HepG2 (cell line): ENCODE data around the gene RBX1. TPM values are rescaled to one million over a fixed set of nuclear protein-coding genes. Genes with fewer than 3 reads are reported as not detected.

Experiments
- ATRX ChIP-seq: sonication (generic); formaldehyde crosslinking; IDR thresholded peaks from 2 replicates; pipeline ENCODE4 v1.4.0; 2020; ENCODE audit warnings: missing genetic modification reagents, borderline replicate concordance
- FOSL2 ChIP-seq: sonication (generic); formaldehyde crosslinking; IDR thresholded peaks from 2 replicates; pipeline ENCODE4 v1.4.0; 2020; ENCODE audit warnings: missing genetic modification reagents
- GABPB1 ChIP-seq: IDR thresholded peaks from 2 replicates; pipeline ENCODE4 v1.6.1; 2016; ENCODE audit warnings: mild to moderate bottlenecking, missing genetic modification reagents, moderate library complexity, missing compliant biosample characterization
- MTERF4 ChIP-seq: sonication (generic); formaldehyde crosslinking; IDR thresholded peaks from 2 replicates; pipeline ENCODE4 v1.8.0; 2023; ENCODE audit warnings: mild to moderate bottlenecking, missing genetic modification reagents
- NKX3-1 ChIP-seq: sonication (generic); formaldehyde crosslinking; IDR thresholded peaks from 2 replicates; pipeline ENCODE4 v1.5.0; 2020; ENCODE audit warnings: missing genetic modification reagents
- POLR2A ChIP-seq, 2 experiments: IDR thresholded peaks; 2 replicates each; pipeline ENCODE4 v1.6.1; 2011; ENCODE audit warnings: low read depth in 2 of 2, low read length in 2 of 2, mild to moderate bottlenecking in 1 of 2, moderate library complexity in 1 of 2; ENCODE audit not compliant: insufficient read depth in 1 of 2
- SYNCRIP ChIP-seq: fragments of 200-400 bp; formaldehyde crosslinking; IDR thresholded peaks from 2 replicates; pipeline ENCODE4 v1.6.1; 2018; ENCODE audit warnings: mild to moderate bottlenecking, low read depth, low read length; ENCODE audit not compliant: insufficient read depth
- TSC22D2 ChIP-seq: sonication (generic); formaldehyde crosslinking; IDR thresholded peaks from 2 replicates; pipeline ENCODE4 v1.5.1; 2020; ENCODE audit warnings: missing genetic modification reagents, mild to moderate bottlenecking, borderline replicate concordance
- YEATS2 ChIP-seq: sonication (generic); formaldehyde crosslinking; IDR thresholded peaks from 2 replicates; pipeline ENCODE4 v1.4.0; 2020; ENCODE audit warnings: missing genetic modification reagents, borderline replicate concordance
- YY1 ChIP-seq: IDR thresholded peaks from 2 replicates; pipeline ENCODE4 v1.6.1; 2011; ENCODE audit warnings: low read length, low read depth, moderate library complexity, mild to moderate bottlenecking; ENCODE audit not compliant: insufficient read depth, insufficient replicate concordance
- ZBTB25 ChIP-seq: IDR thresholded peaks from 2 replicates; pipeline ENCODE4 v1.6.1; 2018; ENCODE audit warnings: missing genetic modification reagents
- ZBTB44 ChIP-seq: sonication (generic); formaldehyde crosslinking; IDR thresholded peaks from 2 replicates; pipeline ENCODE4 v1.4.0; 2020; ENCODE audit warnings: missing genetic modification reagents
- ZEB1 ChIP-seq: IDR thresholded peaks from 2 replicates; pipeline ENCODE4 v1.6.1; 2012; ENCODE audit warnings: mild to moderate bottlenecking, low read depth, inconsistent platforms; ENCODE audit not compliant: insufficient replicate concordance
- ZFP82 ChIP-seq: sonication (generic); formaldehyde crosslinking; IDR thresholded peaks from 2 replicates; pipeline ENCODE4 v1.5.1; 2020; ENCODE audit warnings: mild to moderate bottlenecking, missing genetic modification reagents, borderline replicate concordance
- ZMYM4 ChIP-seq: sonication (generic); formaldehyde crosslinking; IDR thresholded peaks from 2 replicates; pipeline ENCODE4 v1.8.1; 2023; ENCODE audit warnings: mild to moderate bottlenecking, missing genetic modification reagents
- ZNF335 ChIP-seq: sonication (generic); formaldehyde crosslinking; IDR thresholded peaks from 2 replicates; pipeline ENCODE4 v1.4.0; 2020; ENCODE audit warnings: missing genetic modification reagents
- ZNF607 ChIP-seq: sonication (generic); formaldehyde crosslinking; IDR thresholded peaks from 2 replicates; pipeline ENCODE4 v1.5.1; 2020; ENCODE audit warnings: missing genetic modification reagents, mild to moderate bottlenecking, borderline replicate concordance
- polyA plus RNA-seq, 8 experiments: library from polyadenylated mRNA; depleted of rRNA in 3 of 8; stranded (reverse) in 7 of 8; unstranded in 1 of 8; fragments of >200 nt; fragmentation: Illumina TruSeq in 4 of 8; extraction: Trizol in 4 of 8; gene quantifications; 2 replicates each; pipeline versions ENCODE4 v1.2.1 to v1.2.3, GENCODE V29; 2011 to 2016; ENCODE audit warnings: low read depth in 4 of 8, missing spikeins in 1 of 8, mixed read lengths in 1 of 8; ENCODE audit not compliant: insufficient read depth in 1 of 8
- total RNA-seq, 5 experiments: library from RNA; depleted of rRNA; stranded (reverse); fragments of >200 nt; fragmentation: Illumina TruSeq; extraction: Trizol; gene quantifications; 2 replicates each; pipeline ENCODE4 v1.2.3, GENCODE V29; 2016; ENCODE audit warnings: low read depth in 1 of 5
- TF ChIP-seq, protein P1 (sequence below): sonication (generic); formaldehyde crosslinking; IDR thresholded peaks from 2 replicates; pipeline ENCODE4; 2020; ENCODE audit warnings: missing genetic modification reagents, mild to moderate bottlenecking, borderline replicate concordance
- TF ChIP-seq, protein P2 (sequence below), 2 experiments: sonication (generic) in 1 of 2; formaldehyde crosslinking in 1 of 2; IDR thresholded peaks; 2 replicates each; pipeline versions ENCODE4 v1.4.0 to v1.6.1; 2018 to 2020; ENCODE audit warnings: missing genetic modification reagents in 2 of 2, borderline replicate concordance in 1 of 2, low read depth in 1 of 2, mild to moderate bottlenecking in 1 of 2, missing biosample characterization in 1 of 2

RBX1 gene
- total and polyA plus RNA-seq, 2 of the 13 experiments (the other 11 are each of a cell fraction or from before 2014, with no cell fraction given), result 84.9 to 90.2 TPM

GRCh38 chr22:40950962-40951794 lies at the start of gene RBX1 (continued):
- TF ChIP-seq ZBTB25 (CRISPR knock-in tag) (0 out of 2 replicates have a peak, but pooled peaks have one; percentile 39), MTERF4 (CRISPR knock-in tag) (no peak), GABPB1 (peak; percentile 86), YY1 (peak; percentile 96), ZBTB44 (CRISPR knock-in tag) (no peak; the same call in 1 of the 2 replicates), ZNF335 (0 out of 2 replicates have a peak, but pooled peaks have one; percentile 9), POLR2A (IDR thresholded peaks at IDR 0.05; ENCODE audit: insufficient read depth in 1 of 2, low read depth in 2 of 2, low read length in 2 of 2) (peak; percentile 55 to 83), ZNF607 (CRISPR knock-in tag) (peak; percentile 37; the same call in 1 of the 2 replicates), TSC22D2 (no peak), ATRX (CRISPR knock-in tag) (no peak), FOSL2 (0 out of 2 replicates have a peak, but pooled peaks have one; percentile 3), YEATS2 (no peak; the same call in none of the 2 replicates), ZMYM4 (CRISPR knock-in tag) (no peak), ZFP82 (0 out of 2 replicates have a peak, but pooled peaks have one; percentile 50), SYNCRIP (no peak), ZEB1 (no peak), NKX3-1 (CRISPR knock-in tag) (peak; percentile 59; the same call in 1 of the 2 replicates)
- TF ChIP-seq, protein P1, sequence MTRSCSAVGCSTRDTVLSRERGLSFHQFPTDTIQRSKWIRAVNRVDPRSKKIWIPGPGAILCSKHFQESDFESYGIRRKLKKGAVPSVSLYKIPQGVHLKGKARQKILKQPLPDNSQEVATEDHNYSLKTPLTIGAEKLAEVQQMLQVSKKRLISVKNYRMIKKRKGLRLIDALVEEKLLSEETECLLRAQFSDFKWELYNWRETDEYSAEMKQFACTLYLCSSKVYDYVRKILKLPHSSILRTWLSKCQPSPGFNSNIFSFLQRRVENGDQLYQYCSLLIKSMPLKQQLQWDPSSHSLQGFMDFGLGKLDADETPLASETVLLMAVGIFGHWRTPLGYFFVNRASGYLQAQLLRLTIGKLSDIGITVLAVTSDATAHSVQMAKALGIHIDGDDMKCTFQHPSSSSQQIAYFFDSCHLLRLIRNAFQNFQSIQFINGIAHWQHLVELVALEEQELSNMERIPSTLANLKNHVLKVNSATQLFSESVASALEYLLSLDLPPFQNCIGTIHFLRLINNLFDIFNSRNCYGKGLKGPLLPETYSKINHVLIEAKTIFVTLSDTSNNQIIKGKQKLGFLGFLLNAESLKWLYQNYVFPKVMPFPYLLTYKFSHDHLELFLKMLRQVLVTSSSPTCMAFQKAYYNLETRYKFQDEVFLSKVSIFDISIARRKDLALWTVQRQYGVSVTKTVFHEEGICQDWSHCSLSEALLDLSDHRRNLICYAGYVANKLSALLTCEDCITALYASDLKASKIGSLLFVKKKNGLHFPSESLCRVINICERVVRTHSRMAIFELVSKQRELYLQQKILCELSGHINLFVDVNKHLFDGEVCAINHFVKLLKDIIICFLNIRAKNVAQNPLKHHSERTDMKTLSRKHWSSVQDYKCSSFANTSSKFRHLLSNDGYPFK (CRISPR knock-in tag), result peak; percentile 99
- TF ChIP-seq, protein P2, sequence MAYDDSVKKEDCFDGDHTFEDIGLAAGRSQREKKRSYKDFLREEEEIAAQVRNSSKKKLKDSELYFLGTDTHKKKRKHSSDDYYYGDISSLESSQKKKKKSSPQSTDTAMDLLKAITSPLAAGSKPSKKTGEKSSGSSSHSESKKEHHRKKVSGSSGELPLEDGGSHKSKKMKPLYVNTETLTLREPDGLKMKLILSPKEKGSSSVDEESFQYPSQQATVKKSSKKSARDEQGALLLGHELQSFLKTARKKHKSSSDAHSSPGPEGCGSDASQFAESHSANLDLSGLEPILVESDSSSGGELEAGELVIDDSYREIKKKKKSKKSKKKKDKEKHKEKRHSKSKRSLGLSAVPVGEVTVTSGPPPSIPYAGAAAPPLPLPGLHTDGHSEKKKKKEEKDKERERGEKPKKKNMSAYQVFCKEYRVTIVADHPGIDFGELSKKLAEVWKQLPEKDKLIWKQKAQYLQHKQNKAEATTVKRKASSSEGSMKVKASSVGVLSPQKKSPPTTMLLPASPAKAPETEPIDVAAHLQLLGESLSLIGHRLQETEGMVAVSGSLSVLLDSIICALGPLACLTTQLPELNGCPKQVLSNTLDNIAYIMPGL (CRISPR knock-in tag; IDR thresholded peaks at IDR 0.05; ENCODE audit: borderline replicate concordance in 1 of 2, low read depth in 1 of 2), result peak; percentile 58 to 74
